Measurements from ENCODE around the gene VWA5B2. TPM values are rescaled to one million over a fixed set of nuclear protein-coding genes. Genes with fewer than 3 reads are reported as not detected.
A peak's percentile ranks its signal among the peaks of the same experiment; 100 is the strongest.

Gene VWA5B2
- total RNA-seq: not detected
- under 1 TPM in 1 of 2 donors, not detected in 1; 0.11 TPM for polyA plus RNA-seq
- long read RNA-seq, donor 1: 0 reads
- long read RNA-seq, donor 2: 0 reads
- long read RNA-seq, donor 3: 0 reads

GRCh38 chr3:184229394-184230080, at the start of gene VWA5B2:
VWA5B2 (plus strand) TSS chr3:184229585; CDS start chr3:184230529, 944 bp downstream.
- DNase-seq (peak; percentile 53 to 83 (median 59)), ATAC-seq (peak in 3 of 4 donors; percentile 85 to 92 (median 86))
- 0 to 3% (median 1%) methylated on average over 23 to 66 of the region's 66 CpGs for WGBS, 4 donors
- Histone ChIP-seq H3K4me1 (peaks cover 0 to 22% (median 12%) of the 10 kb centered on the region in 12 donors), H3K27ac (no peak within 1 kb of the TSS), H3K27me3 (peaks cover 20 to 69% (median 32%) of the 10 kb centered on the region in 9 donors), H3K9me3 (no peaks in the 10 kb centered on the region), H3K4me3 (peak within 1 kb of the TSS; percentile 19 to 67 (median 54)), H3K36me3 (no peaks in the 10 kb centered on the region)
- TF ChIP-seq POLR2A (IDR thresholded peaks at IDR 0.05) (no peak), CTCF (IDR thresholded peaks at IDR 0.05) (peak in 8 of 12 donors; percentile 8 to 38 (median 17))
- intact Hi-C loops (cut with DNase I): no loop called here

DNA sequence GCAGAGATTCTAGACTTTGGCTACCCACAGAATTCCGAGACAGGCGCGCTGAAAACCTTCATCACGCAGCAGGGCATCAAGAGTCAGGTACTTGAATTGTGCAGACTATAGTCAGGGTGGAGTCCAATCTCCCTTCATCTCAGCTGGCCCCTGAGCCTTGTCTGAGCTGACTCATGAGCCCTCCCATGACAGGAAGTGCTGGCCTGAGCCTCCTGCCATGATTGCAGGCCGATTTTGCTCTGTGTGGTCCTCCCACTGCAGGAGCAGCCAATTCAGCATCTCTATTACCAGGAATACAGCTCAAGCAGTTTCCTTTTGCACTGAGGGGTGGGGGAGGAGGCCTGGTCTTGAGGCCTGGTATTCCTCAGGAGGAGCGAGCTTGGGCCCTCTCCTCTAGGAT, 49.2 kb upstream of the VWA5B2 start:
- 87 to 91% (median 88%) methylated on average over 6 of the region's 6 CpGs for WGBS, 4 donors

DNA sequence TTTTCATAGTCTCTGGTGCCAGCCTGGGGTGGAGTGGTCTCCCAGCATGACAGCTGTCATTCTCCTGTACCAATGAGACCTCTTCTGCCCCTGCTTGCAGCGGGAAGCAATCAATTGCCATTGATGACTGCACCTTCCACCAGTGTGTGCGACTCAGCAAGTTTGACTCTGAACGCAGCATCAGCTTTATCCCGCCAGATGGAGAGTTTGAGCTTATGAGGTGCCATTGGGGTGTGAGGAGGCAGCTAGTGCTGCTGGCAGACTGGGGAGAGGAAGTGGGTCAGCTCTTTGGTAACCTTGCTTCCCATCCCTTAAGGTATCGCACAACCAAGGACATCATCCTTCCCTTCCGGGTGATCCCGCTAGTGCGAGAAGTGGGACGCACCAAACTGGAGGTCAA, 47.8 kb upstream of the VWA5B2 start:
- intact Hi-C loops (cut with DNase I): loop anchor here in 3 of 10 donors (5.0 to 10.0 kb wide), 3 partner anchors 39 to 133 kb away; partner anchors contain the start of genes EIF4G1 (in 2 of the 3) and EIF2B5 (in 1 of the 3)
- 86 to 97% (median 95%) methylated on average over 9 of the region's 9 CpGs for WGBS, 4 donors
- Histone ChIP-seq H3K9me3 (no peaks in the 10 kb centered on the region), H3K4me1 (peaks cover 0 to 49% (median 23%) of the 10 kb centered on the region in 12 donors), H3K27me3 (no peaks in the 10 kb centered on the region), H3K27ac (no peak overlapping the region), H3K36me3 (peaks cover 11 to 84% (median 77%) of the 10 kb centered on the region in 9 donors), H3K4me3 (no peak overlapping the region)
- DNase-seq (no peak), ATAC-seq (no peak)
- TF ChIP-seq CTCF (IDR thresholded peaks at IDR 0.05): no peak
- TF ChIP-seq POLR2A (IDR thresholded peaks at IDR 0.05): no peak

More for the DNA sequence above, 49.2 kb upstream of the VWA5B2 start:
- DNase-seq (no peak), ATAC-seq (no peak)
- Histone ChIP-seq H3K4me1 (peaks cover 0 to 53% (median 29%) of the 10 kb centered on the region in 12 donors), H3K27ac (peak overlapping the region in 1 of 12 donors; percentile 32), H3K27me3 (no peaks in the 10 kb centered on the region), H3K4me3 (no peak overlapping the region), H3K9me3 (no peaks in the 10 kb centered on the region), H3K36me3 (peaks cover 11 to 84% (median 77%) of the 10 kb centered on the region in 9 donors)
- intact Hi-C loops (cut with DNase I): loop anchor here in 3 of 10 donors (5.0 to 10.0 kb wide), 3 partner anchors 38 to 135 kb away; partner anchors contain the start of genes EIF4G1 (in 2 of the 3) and EIF2B5 (in 1 of the 3)
- TF ChIP-seq CTCF (IDR thresholded peaks at IDR 0.05) (no peak), POLR2A (IDR thresholded peaks at IDR 0.05) (no peak)

DNA sequence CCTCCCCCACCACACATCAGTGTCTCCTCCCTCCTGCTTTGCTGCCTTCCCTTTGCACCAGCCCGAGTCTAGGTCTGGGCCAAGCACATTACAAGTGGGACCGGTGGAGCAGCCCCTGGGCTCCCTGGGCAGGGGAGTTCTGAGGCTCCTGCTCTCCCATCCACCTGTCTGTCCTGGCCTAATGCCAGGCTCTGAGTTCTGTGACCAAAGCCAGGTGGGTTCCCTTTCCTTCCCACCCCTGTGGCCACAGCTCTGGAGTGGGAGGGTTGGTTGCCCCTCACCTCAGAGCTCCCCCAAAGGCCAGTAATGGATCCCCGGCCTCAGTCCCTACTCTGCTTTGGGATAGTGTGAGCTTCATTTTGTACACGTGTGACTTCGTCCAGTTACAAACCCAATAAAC, 45.7 kb upstream of the VWA5B2 start:
- H3K27me3 ChIP-seq: no peaks in the 10 kb centered on the region
- H3K36me3 ChIP-seq: peaks cover 11 to 79% (median 71%) of the 10 kb centered on the region in 9 donors
- no peaks in the 10 kb centered on the region for H3K9me3 ChIP-seq
- no peak overlapping the region for H3K27ac ChIP-seq
- peaks cover 0 to 47% (median 24%) of the 10 kb centered on the region in 12 donors for H3K4me1 ChIP-seq
- intact Hi-C loops (cut with DNase I): loop anchor here in 3 of 10 donors (5.0 to 10.0 kb wide), 3 partner anchors 41 to 131 kb away; partner anchors contain the start of genes EIF4G1 (in 2 of the 3) and EIF2B5 (in 1 of the 3)
- no peak for ATAC-seq
- no peak for TF ChIP-seq CTCF (IDR thresholded peaks at IDR 0.05)
- no peak for TF ChIP-seq POLR2A (IDR thresholded peaks at IDR 0.05)
- no peak overlapping the region for H3K4me3 ChIP-seq
- WGBS, 4 donors: 78 to 84% (median 82%) methylated on average over 3 to 5 of the region's 5 CpGs
- no peak for DNase-seq
